Memory B cell (primary cell): Measurements from ENCODE around the gene EMC10.

Experiments used
- ATAC-seq: fragments of 150-1000 bp; cut with Tn5 transposase; 2 replicates; pipeline ENCODE4 v1.10.0; 2021; ENCODE audit warnings: low read depth, mild to moderate bottlenecking, moderate library complexity
- DNase-seq, 2 donors: peaks; one replicate each; pipeline ENCODE4 v3.0.0; 2022; ENCODE audit warnings: low spot score in 2 of 2
- H3K27ac Mint-ChIP-seq: one replicate; pipeline ENCODE4 v1.8.0; 2022; ENCODE audit warnings: mild to moderate bottlenecking, moderate library complexity, mixed read lengths
- H3K27me3 Mint-ChIP-seq: one replicate; pipeline ENCODE4 v1.8.0; 2022; ENCODE audit warnings: mixed read lengths
- H3K36me3 Mint-ChIP-seq: one replicate; pipeline ENCODE4 v1.8.0; 2022; ENCODE audit warnings: mild to moderate bottlenecking, mixed read lengths
- H3K4me1 Mint-ChIP-seq: one replicate; pipeline ENCODE4 v1.8.0; 2022; ENCODE audit warnings: mixed read lengths
- H3K4me3 Mint-ChIP-seq: one replicate; pipeline ENCODE4 v1.8.0; 2022; ENCODE audit warnings: mild to moderate bottlenecking, moderate library complexity, mixed read lengths
- H3K9me3 Mint-ChIP-seq: one replicate; pipeline ENCODE4 v1.8.0; 2022; ENCODE audit warnings: mixed read lengths

EMC10 gene

DNA sequence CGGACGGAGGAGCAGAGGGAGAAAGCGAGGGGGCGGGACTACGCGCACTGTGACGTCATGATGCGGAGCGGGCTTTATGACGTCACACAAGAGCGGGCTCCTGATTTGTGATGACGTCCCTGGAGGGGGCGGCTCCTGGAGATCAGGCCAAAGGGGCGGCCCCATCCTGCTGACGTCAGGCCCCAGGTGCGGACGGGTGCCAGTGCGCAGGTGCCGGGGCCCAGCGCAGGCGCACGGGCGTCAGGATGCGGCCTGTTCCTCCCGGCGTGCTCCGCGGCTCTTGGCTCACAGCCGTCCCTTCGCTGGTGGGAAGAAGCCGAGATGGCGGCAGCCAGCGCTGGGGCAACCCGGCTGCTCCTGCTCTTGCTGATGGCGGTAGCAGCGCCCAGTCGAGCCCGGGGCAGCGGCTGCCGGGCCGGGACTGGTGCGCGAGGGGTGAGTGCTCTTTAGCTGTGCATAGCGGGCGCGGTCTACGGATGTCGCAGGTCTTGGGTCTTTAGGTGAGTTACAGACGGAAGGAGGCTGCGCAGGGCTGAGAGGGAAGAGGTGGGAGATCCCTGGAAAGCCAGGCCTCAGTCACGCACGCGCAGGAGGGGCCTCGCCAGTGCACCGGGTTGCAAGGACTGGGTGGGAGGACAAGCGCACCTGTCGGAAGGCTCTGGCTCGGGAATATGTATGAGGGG, at the start of gene EMC10, which contains the start of gene GARIN5A:
Gene EMC10, plus strand, starts transcription at position 284 of the 683 bp plus-strand sequence. Its CDS starts 38 bp downstream, at position 322.
Gene GARIN5A, minus strand, starts transcription at position 625 of the 683 bp plus-strand sequence. Its CDS starts 460 bp downstream, at position 165.
- ATAC-seq, result peak; percentile 95
- Mint-ChIP-seq H3K9me3 (no peaks in the 10 kb centered on the region), H3K4me3 (peak within 1 kb of the TSS; percentile 98), H3K27ac (peak within 1 kb of the TSS; percentile 94), H3K36me3 (peaks cover 13% of the 10 kb centered on the region), H3K27me3 (no peaks in the 10 kb centered on the region), H3K4me1 (peaks cover 28% of the 10 kb centered on the region)
- DNase-seq, result peak; percentile 96 to 97

DNA sequence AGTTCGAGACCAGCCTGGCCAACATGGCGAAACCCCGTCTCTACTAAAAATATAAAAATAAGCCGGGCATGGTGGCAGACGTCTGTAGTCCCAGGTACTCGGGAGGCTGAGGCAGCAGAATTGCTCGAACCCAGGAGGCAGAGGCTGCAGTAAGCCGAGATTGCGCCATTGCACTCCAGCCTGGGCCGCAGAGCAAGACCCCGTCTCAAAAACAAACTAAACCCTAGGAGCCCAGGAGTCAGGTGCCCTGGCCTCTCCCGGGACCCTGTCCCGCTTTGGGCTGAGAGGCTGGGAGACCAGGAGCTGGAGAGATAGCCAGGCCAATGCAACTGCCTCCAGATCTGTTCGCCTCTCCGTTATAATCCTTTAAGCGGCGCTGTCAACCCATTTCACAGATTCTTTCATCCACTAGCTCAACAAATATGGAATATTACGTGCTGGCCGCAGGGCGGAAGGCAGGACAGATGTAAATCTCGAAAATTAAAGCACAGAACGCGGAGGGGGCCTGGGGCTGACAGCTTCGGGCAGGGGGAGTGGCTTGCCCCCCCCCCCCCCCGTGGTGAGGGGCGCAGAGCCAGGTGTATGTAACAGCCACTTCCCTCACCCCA, 48.9 kb upstream of the EMC10 start:
- peaks cover 13% of the 10 kb centered on the region for H3K36me3 Mint-ChIP-seq
- H3K9me3 Mint-ChIP-seq, result no peaks in the 10 kb centered on the region
- peak overlapping the region; percentile 95 for H3K27ac Mint-ChIP-seq
- no peaks in the 10 kb centered on the region for H3K27me3 Mint-ChIP-seq
- DNase-seq, result no peak
- peaks cover 37% of the 10 kb centered on the region for H3K4me1 Mint-ChIP-seq
- no peak for ATAC-seq
- peak overlapping the region; percentile 27 for H3K4me3 Mint-ChIP-seq

DNA sequence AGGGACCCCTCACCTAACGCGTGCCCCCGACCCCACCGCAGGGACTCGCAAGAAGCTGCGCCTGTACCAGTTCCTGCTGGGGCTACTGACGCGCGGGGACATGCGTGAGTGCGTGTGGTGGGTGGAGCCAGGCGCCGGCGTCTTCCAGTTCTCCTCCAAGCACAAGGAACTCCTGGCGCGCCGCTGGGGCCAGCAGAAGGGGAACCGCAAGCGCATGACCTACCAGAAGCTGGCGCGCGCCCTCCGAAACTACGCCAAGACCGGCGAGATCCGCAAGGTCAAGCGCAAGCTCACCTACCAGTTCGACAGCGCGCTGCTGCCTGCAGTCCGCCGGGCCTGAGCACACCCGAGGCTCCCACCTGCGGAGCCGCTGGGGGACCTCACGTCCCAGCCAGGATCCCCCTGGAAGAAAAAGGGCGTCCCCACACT, 48.3 kb upstream of the EMC10 start:
- peaks cover 40% of the 10 kb centered on the region for H3K4me1 Mint-ChIP-seq

DNA sequence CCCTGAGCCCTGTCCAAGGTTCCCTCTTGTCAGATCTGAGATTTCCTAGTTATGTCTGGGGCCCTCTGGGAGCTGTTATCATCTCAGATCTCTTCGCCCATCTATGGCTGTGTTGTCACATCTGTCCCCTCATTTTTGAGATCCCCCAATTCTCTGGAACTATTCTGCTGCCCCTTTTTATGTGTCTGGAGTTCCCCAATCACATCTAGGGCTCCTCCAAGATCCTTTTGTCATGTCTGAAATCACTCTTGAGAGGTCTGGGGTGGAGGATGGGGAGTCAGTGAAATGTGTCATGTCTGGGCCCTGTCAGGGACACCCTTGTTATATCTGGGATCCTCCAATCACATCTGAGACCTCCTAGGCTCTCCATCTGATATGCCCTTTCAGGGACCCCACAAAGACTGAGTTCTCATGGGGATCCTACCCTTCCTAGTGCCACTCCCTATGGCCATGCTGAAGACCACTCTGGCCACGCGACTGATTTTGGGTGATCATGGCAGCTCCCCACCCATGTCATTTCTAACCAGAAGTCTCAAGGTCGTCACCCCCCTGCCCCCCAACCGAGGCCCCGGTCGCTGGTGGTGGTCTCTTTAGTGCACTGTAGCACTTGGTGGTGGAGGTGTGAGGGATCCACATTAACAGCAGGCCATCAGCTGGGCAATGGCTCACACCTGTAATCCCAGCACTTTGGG, 47.4 kb upstream of the EMC10 start:
- peak overlapping the region; percentile 95 for H3K27ac Mint-ChIP-seq
- peaks cover 6% of the 10 kb centered on the region for H3K36me3 Mint-ChIP-seq
- H3K4me3 Mint-ChIP-seq, result no peak overlapping the region
- H3K4me1 Mint-ChIP-seq, result peaks cover 38% of the 10 kb centered on the region
- H3K9me3 Mint-ChIP-seq, result no peaks in the 10 kb centered on the region
- DNase-seq (peak in 1 of 2 donors; percentile 44), ATAC-seq (no peak)
- H3K27me3 Mint-ChIP-seq, result no peaks in the 10 kb centered on the region

More for the DNA sequence above, 48.3 kb upstream of the EMC10 start:
- H3K36me3 Mint-ChIP-seq, result peaks cover 13% of the 10 kb centered on the region
- H3K9me3 Mint-ChIP-seq, result no peaks in the 10 kb centered on the region
- peak overlapping the region; percentile 11 for H3K4me3 Mint-ChIP-seq
- ATAC-seq (peak; percentile 44), DNase-seq (peak; percentile 69 to 72)
- H3K27me3 Mint-ChIP-seq, result no peaks in the 10 kb centered on the region
- H3K27ac Mint-ChIP-seq, result peak overlapping the region; percentile 95

DNA sequence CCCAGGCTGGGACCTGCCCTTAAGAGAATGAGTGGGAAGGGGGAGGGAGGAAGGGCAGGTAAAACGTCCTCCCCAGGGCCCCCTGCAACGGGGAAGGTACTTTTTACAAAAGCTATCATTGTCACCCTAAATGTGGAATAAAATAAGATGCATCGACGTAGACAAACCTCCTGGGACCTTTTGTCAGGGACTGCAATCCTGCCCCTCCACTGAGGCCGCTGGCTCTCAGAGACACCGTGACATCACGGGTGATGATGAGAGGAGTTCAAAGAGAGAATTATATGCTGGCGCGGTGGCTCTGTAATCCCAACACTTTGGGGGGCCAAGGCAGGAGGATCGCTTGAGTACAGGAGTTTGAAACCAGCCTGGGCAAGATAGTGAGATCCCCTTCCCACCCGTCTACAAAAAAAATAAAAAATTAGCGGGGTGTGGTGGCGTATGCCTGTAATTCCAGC, 45.4 kb upstream of the EMC10 start:
- peak overlapping the region; percentile 86 for H3K4me3 Mint-ChIP-seq
- no peaks in the 10 kb centered on the region for H3K9me3 Mint-ChIP-seq
- no peaks in the 10 kb centered on the region for H3K36me3 Mint-ChIP-seq
- H3K27ac Mint-ChIP-seq, result peak overlapping the region; percentile 95
- peaks cover 44% of the 10 kb centered on the region for H3K4me1 Mint-ChIP-seq
- ATAC-seq (peak; percentile 55), DNase-seq (peak; percentile 57 to 73)
- H3K27me3 Mint-ChIP-seq, result no peaks in the 10 kb centered on the region

DNA sequence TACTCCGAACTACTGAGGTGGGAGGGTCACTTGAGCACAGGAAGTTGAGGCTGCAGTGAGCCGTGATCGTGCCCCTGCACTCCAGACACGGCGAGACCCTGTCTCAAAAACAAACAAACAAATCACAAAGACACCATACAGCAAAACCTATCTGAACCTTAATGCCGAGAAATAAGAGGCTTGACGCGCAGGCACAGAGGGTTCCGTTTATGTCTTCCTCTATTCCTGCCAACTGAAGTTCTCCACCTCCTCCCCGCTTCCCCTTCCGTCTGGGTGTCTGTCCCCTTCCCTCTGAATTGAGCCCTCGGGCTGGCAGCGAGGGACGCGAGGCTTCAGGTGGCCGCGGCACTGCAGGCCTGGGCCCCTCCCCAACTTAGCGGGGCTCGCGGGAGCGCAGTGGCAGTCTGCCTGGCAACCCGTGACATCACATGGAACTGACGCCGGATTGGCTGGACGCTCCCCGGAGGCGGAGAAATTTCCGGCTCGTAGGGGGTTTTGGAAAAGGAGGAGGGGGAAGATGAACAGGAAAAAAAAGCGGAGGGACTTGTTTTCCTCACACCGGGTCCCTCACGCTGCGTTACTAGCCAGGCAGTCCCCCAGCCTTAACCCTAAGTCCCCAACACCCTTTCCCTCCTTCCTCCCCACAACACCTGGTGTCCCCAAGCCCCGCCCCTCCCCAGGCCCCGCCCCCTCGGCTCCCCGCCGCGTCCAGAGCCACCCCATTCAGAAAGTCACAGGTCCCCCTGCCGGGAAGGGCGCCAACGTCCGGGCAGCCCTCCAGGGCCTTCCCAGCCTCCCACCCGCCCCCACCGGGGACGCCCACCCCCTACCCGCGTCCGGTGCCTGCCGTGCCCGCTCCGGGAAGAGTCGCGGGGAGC, 44.7 kb upstream of the EMC10 start:
- ATAC-seq (peak; percentile 59), DNase-seq (peak; percentile 93 to 97)
- Mint-ChIP-seq H3K4me3 (peak overlapping the region; percentile 86), H3K4me1 (peaks cover 46% of the 10 kb centered on the region), H3K27me3 (no peaks in the 10 kb centered on the region), H3K9me3 (no peaks in the 10 kb centered on the region), H3K36me3 (no peaks in the 10 kb centered on the region), H3K27ac (peak overlapping the region; percentile 95)

DNA sequence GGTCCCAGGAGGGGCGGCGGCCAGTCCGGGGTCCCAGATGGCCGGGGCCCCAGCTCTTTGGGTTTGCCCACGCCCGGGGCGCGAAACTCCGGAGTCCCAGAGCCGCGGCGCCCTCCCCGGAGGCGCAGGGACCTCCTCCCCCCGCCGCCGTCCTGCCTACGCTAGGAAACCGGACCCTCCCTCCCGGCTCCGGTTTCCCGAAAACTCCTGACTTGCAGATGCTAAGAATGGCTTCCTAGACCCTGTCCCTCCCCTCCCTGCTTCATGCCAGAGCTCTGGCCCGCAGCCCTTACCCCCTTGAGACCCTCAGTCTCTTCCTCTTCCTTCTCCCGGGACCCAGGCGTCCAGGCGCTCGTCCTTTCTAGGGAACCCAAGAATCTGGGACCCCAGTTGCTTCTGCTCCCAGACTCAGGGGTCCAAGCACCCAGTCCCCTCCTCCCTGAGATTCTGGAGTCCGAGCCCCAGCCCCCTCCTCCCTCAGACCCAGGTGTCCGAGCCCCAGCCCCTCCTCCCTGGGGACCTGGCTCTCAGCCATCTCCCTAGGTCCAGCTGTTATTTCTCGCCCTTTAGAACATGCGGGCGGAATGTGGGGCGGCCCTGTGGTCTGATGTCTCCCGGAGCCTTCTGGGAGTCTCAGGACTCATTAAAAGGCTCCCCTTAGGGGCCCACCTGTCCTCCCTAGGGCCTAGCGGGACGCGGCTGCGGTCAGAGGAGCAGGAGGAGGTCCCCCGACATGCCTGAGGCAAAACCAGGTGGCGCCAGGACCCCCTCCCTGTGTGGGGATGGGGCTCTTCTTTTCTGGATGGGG, 43.9 kb upstream of the EMC10 start, which contains the start of gene MYBPC2:
Gene MYBPC2, plus strand, starts transcription at position 672 of the 808 bp plus-strand sequence. Its CDS starts 62 bp downstream, at position 734.
- Mint-ChIP-seq H3K4me1 (peaks cover 50% of the 10 kb centered on the region), H3K27ac (peak within 1 kb of the TSS; percentile 95), H3K36me3 (no peaks in the 10 kb centered on the region), H3K9me3 (no peaks in the 10 kb centered on the region), H3K27me3 (no peaks in the 10 kb centered on the region), H3K4me3 (peak within 1 kb of the TSS; percentile 86)
- no peak for ATAC-seq
- DNase-seq, result no peak

DNA sequence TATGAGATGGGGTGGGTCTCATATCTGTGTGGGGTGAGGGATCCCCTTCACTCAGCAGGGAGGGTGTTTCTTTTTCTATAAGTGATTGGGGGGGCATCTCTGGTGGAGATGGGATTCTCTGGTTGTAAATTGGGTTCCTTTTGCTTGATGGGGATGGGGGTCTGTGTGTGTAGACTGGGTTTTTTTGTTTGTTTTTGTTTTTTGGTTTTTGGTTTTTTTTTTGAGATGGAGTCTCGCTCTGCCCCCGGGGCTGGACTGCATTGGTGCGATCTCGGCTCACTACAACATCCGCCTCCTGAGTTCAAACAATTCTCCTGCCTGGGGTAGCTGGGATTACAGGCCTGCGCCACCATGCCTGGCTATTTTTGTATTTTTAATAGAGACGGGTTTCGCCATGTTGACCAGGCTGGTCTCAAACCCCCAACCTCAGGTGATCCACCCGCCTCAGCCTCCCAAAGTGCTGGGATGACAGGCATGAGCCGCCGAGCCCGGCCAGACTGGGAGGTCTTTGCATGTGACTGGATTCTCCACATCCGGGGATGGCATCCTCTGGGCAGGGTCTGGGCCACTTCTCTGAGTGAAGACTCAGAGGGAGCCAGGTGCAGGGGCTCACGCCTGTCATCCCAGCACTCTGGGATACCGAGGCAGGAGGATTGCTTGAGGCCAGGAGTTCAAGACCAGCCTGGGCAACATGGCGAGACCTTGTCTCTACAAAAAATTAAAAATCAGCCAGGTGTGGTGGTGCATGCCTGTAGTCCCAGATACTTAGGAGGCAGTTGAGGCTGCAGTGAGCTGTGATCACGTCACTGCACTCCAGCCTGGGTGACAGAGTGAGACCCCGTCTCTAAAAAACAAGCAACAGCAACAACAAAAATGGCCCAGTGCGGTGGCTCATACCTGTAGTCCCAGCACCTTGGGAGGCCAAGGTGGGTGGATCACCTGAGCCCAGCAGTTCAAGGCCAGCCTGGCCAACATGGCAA, 42.8 kb upstream of the EMC10 start:
- Mint-ChIP-seq H3K9me3 (peaks cover 3% of the 10 kb centered on the region), H3K27me3 (no peaks in the 10 kb centered on the region), H3K4me3 (peak overlapping the region; percentile 82), H3K27ac (peak overlapping the region; percentile 95), H3K4me1 (peaks cover 52% of the 10 kb centered on the region), H3K36me3 (no peaks in the 10 kb centered on the region)
- DNase-seq (no peak), ATAC-seq (no peak)

DNA sequence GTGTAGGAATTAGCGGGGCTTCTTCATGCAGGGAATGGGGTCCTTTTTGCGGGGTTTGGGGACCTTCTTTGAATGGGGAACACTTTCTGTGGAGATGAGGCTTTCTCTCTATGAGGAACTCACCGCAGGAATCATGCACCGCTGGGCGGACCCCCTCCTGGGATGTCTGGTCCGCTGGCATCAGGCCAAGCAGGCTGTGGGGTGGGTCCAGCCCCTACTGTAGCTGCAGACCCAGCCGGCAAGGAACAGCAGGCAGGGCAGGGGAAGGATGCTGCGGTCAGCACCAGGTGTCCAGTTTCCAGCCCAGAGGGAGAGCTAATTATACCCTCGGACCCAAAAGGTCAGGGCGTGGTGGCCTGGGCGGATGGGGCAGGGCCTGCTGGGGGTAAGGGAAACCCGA, 41.8 kb upstream of the EMC10 start:
- no peak for ATAC-seq
- Mint-ChIP-seq H3K9me3 (peaks cover 3% of the 10 kb centered on the region), H3K27ac (peak overlapping the region; percentile 73), H3K4me3 (peak overlapping the region; percentile 70), H3K27me3 (no peaks in the 10 kb centered on the region), H3K4me1 (peaks cover 44% of the 10 kb centered on the region), H3K36me3 (no peaks in the 10 kb centered on the region)
- DNase-seq, result no peak

DNA sequence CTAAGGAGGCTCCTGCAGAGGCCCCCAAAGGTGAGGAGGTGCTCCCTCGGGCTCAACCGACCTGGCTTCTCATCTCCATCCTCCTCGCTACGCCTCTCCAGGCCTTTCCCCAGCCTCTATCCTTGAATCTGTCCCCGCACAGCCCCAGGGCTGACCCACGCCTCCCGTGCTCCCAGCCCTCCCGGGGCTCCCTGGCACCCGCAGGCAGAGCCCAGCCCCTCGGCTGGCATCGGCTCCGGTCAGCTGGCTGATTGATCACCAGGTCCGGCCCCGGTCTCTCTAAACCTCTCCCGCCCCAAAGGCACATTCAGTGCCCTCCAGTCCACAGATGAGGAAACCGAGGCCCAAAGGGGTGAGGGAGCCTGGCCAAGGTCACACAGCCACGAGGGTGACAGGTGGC, 41.1 kb upstream of the EMC10 start:
- no peaks in the 10 kb centered on the region for H3K27me3 Mint-ChIP-seq
- H3K36me3 Mint-ChIP-seq, result no peaks in the 10 kb centered on the region
- H3K4me1 Mint-ChIP-seq, result peaks cover 42% of the 10 kb centered on the region
- no peak for DNase-seq
- H3K4me3 Mint-ChIP-seq, result no peak overlapping the region
- peaks cover 3% of the 10 kb centered on the region for H3K9me3 Mint-ChIP-seq
- no peak for ATAC-seq
- H3K27ac Mint-ChIP-seq, result peak overlapping the region; percentile 30

DNA sequence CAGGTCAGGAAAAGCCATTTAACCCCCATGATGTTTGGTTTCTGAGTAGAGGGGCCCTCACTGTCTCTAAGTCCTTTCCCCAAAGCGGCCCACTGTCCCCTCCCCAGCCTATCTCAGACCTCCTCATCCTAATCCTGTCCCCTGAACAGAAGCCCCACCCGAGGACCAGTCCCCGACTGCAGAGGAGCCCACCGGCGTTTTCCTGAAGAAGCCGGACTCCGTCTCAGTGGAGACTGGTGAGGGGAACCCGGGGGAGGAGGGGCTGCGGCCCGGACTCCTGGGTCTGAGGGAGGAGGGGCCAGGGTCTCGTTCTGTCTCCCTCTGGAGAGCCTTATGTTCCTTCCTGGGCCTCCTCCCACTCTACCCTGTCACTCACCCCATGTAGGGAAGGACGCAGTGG, 40.7 kb upstream of the EMC10 start:
- H3K4me3 Mint-ChIP-seq, result no peak overlapping the region
- H3K27ac Mint-ChIP-seq, result peak overlapping the region; percentile 54
- H3K9me3 Mint-ChIP-seq, result peaks cover 3% of the 10 kb centered on the region
- no peaks in the 10 kb centered on the region for H3K36me3 Mint-ChIP-seq
- peaks cover 42% of the 10 kb centered on the region for H3K4me1 Mint-ChIP-seq
- no peak for ATAC-seq
- no peaks in the 10 kb centered on the region for H3K27me3 Mint-ChIP-seq
- DNase-seq, result no peak
